Prostate gland (tissue), 2 donors: ENCODE data around the gene NSMCE1.
A peak's percentile ranks its signal among the peaks of the same experiment; 100 is the strongest.

ENCODE experiments used
- CTCF ChIP-seq, 4 experiments: fragments of 200-600 bp in 2 of 4; fragments of 450-650 bp in 2 of 4; sonication (generic) in 2 of 4; IDR thresholded peaks; 1 replicate in 3 of 4; 2 replicates in 1 of 4; pipeline ENCODE4 v1.5.1; 2016 to 2019; ENCODE audit warnings: antibody characterized with exemption in 4 of 4, mild to moderate bottlenecking in 2 of 4, moderate library complexity in 2 of 4
- POLR2A ChIP-seq: fragments of 450-650 bp; IDR thresholded peaks from one replicate; pipeline ENCODE4 v1.6.1; 2016; ENCODE audit warnings: antibody characterized with exemption, mild to moderate bottlenecking
- POLR2AphosphoS5 ChIP-seq: sonication (generic); formaldehyde crosslinking; IDR thresholded peaks from one replicate; pipeline ENCODE4 v1.6.1; 2017; ENCODE audit warnings: antibody characterized with exemption

GRCh38 chr16:27315333-27316037 lies 46.9 kb upstream of the NSMCE1 start:
- TF ChIP-seq CTCF (IDR thresholded peaks at IDR 0.05) (no peak), POLR2AphosphoS5 (peak; percentile 35), POLR2A (no peak)
